ENCODE results near the gene SRPRA. TPM values are rescaled to one million over a fixed set of nuclear protein-coding genes. Genes with fewer than 3 reads are reported as not detected.

The SRPRA gene
- total RNA-seq (100 to 1,000 TPM; 129 to 154 TPM), polyA plus RNA-seq (ENCODE audit: insufficient read length in 6 of 6) (10 to 100 TPM; 67.9 to 95.1 (median 73.2) TPM)
- long read RNA-seq, donor 1, partial matches to known transcripts: 37 of 42 reads
- long read RNA-seq, donor 1, other reads (novel, unspliced or antisense): 0 of 42 reads
- long read RNA-seq, donor 2, transcript SRPRA-201 (14 exons, 3,069 nt): major isoform, 13 of 82 reads
- long read RNA-seq, donor 2, partial matches to known transcripts: 62 of 82 reads
- long read RNA-seq, donor 2, other reads (novel, unspliced or antisense): 6 of 82 reads
- long read RNA-seq, donor 3, transcript SRPRA-201 (14 exons, 3,069 nt): major isoform, 12 of 42 reads
- long read RNA-seq, donor 3, partial matches to known transcripts: 23 of 42 reads
- long read RNA-seq, donor 3, other reads (novel, unspliced or antisense): 7 of 42 reads
- long read RNA-seq, donor 4, transcript SRPRA-201 (14 exons, 3,069 nt): major isoform, 14 of 30 reads
- long read RNA-seq, donor 4, partial matches to known transcripts: 13 of 30 reads
- long read RNA-seq, donor 4, other reads (novel, unspliced or antisense): 2 of 30 reads
- long read RNA-seq, donor 5, transcript SRPRA-201 (14 exons, 3,069 nt): major isoform, 10 of 49 reads
- long read RNA-seq, donor 5, partial matches to known transcripts: 29 of 49 reads
- long read RNA-seq, donor 5, other reads (novel, unspliced or antisense): 8 of 49 reads
- long read RNA-seq, donor 6, transcript SRPRA-201 (14 exons, 3,069 nt): major isoform, 8 of 10 reads
- long read RNA-seq, donor 6, partial matches to known transcripts: 0 of 10 reads
- long read RNA-seq, donor 6, other reads (novel, unspliced or antisense): 0 of 10 reads
- long read RNA-seq, donor 7, transcript SRPRA-201 (14 exons, 3,069 nt): major isoform, 10 of 18 reads
- long read RNA-seq, donor 7, partial matches to known transcripts: 6 of 18 reads
- long read RNA-seq, donor 7, other reads (novel, unspliced or antisense): 0 of 18 reads
- long read RNA-seq, donor 8, transcript SRPRA-201 (14 exons, 3,069 nt): major isoform, 12 of 20 reads
- long read RNA-seq, donor 8, partial matches to known transcripts: 7 of 20 reads
- long read RNA-seq, donor 8, other reads (novel, unspliced or antisense): 0 of 20 reads
- long read RNA-seq, donor 9: 0 reads
- long read RNA-seq, donor 10, transcript SRPRA-201 (14 exons, 3,069 nt): major isoform, 11 of 27 reads
- long read RNA-seq, donor 10, partial matches to known transcripts: 11 of 27 reads
- long read RNA-seq, donor 10, other reads (novel, unspliced or antisense): 5 of 27 reads
- long read RNA-seq, donor 11, transcript SRPRA-201 (14 exons, 3,069 nt): major isoform, 9 of 20 reads
- long read RNA-seq, donor 11, partial matches to known transcripts: 8 of 20 reads
- long read RNA-seq, donor 11, other reads (novel, unspliced or antisense): 0 of 20 reads
- long read RNA-seq, donor 12, transcript SRPRA-201 (14 exons, 3,069 nt): major isoform, 11 of 20 reads
- long read RNA-seq, donor 12, partial matches to known transcripts: 8 of 20 reads
- long read RNA-seq, donor 12, other reads (novel, unspliced or antisense): 0 of 20 reads

GRCh38 chr11:126268708-126269579, at the start of gene SRPRA, which contains the start of gene FOXRED1:
Gene SRPRA, minus strand, starts transcription at chr11:126268895. Its CDS starts 91 bp downstream, at chr11:126268804.
Gene FOXRED1, plus strand, starts transcription at chr11:126269154. Its CDS starts 53 bp downstream, at chr11:126269207.
- H3K36me3 ChIP-seq: peaks cover 3 to 47% of the 10 kb centered on the region in 2 donors
- peak in 1 of 2 donors; percentile 8 for TF ChIP-seq CTCF (IDR thresholded peaks at IDR 0.05)
- H3K27ac ChIP-seq: peak within 1 kb of the TSS; percentile 87 to 93
- peak within 1 kb of the TSS; percentile 81 to 83 for H3K4me3 ChIP-seq
- peak; percentile 99 for ATAC-seq
- no peaks in the 10 kb centered on the region for H3K9me3 ChIP-seq
- intact Hi-C loops (cut with DNase I): no loop called here
- no peaks in the 10 kb centered on the region for H3K27me3 ChIP-seq
- H3K4me1 ChIP-seq: peaks cover 3 to 27% of the 10 kb centered on the region in 2 donors
- DNase-seq: peak; percentile 98 to 100 (median 99)

- peaks cover 19 to 52% of the 10 kb centered on the region in 2 donors for H3K4me1 ChIP-seq
- intact Hi-C loops (cut with DNase I): loop anchor here in 1 of 2 donors (10.0 kb wide), 1 partner anchor 117 kb away; no protein-coding TSS in a partner anchor
- peak overlapping the region; percentile 79 to 84 for H3K27ac ChIP-seq
- no peaks in the 10 kb centered on the region for H3K9me3 ChIP-seq
- DNase-seq: peak in 3 of 4 donors; percentile 69 to 75 (median 70)
- no peak overlapping the region for H3K4me3 ChIP-seq
- ATAC-seq: peak; percentile 82
- no peaks in the 10 kb centered on the region for H3K36me3 ChIP-seq
- no peak for TF ChIP-seq CTCF (IDR thresholded peaks at IDR 0.05)
- no peaks in the 10 kb centered on the region for H3K27me3 ChIP-seq
Measured at GRCh38 chr11:126317756-126318573, 49.3 kb upstream of the SRPRA start.

- DNase-seq (no peak), ATAC-seq (no peak)
- no peak overlapping the region for H3K4me3 ChIP-seq
- H3K36me3 ChIP-seq: no peaks in the 10 kb centered on the region
- H3K4me1 ChIP-seq: peaks cover 19 to 58% of the 10 kb centered on the region in 2 donors
- H3K27ac ChIP-seq: peak overlapping the region; percentile 79 to 84
- intact Hi-C loops (cut with DNase I): loop anchor here in 1 of 2 donors (10.0 kb wide), 1 partner anchor 117 kb away; no protein-coding TSS in a partner anchor
- H3K27me3 ChIP-seq: no peaks in the 10 kb centered on the region
- no peak for TF ChIP-seq CTCF (IDR thresholded peaks at IDR 0.05)
- no peaks in the 10 kb centered on the region for H3K9me3 ChIP-seq
Measured at GRCh38 chr11:126317432-126317755, 48.7 kb upstream of the SRPRA start.

Measured in left lung (tissue), 14 donors.